Posterior cingulate gyrus (tissue), 11 donors: ENCODE data around the gene TBX6.
A peak's percentile ranks its signal among the peaks of the same experiment; 100 is the strongest.
"Not testable (repeated sequence)": the region's sequence is repeated elsewhere in the genome, so short reads cannot be mapped to it uniquely, and the experiment has no call there.

ENCODE experiments used
- DNase-seq, 10 donors: peaks; one replicate each; pipeline versions ENCODE4 v3.0.0 to v3.0.0-alpha.2; 2020 to 2021; ENCODE audit warnings: mixed read lengths in 3 of 10
- intact Hi-C: fragments of 100-400 bp; cut with DNase I; formaldehyde crosslinking; loops from one replicate; pipeline ENCODE4 v1.15.1; 2023

Gene TBX6

GRCh38 chr16:30114833-30115232, 23.1 kb upstream of the TBX6 start:
- DNase-seq, result not testable (repeated sequence)
- intact Hi-C loops, result loop anchor here (1.0 kb wide), 1 partner anchor 36 kb away; no protein-coding TSS in a partner anchor

GRCh38 chr16:30114411-30114810, 22.7 kb upstream of the TBX6 start:
- intact Hi-C loops, result no loop called here
- DNase-seq, result peak in 1 of 10 donors; percentile 67

GRCh38 chr16:30113711-30114333, 22.1 kb upstream of the TBX6 start:
- peak in 1 of 10 donors; percentile 47 for DNase-seq
- intact Hi-C loops, result no loop called here

DNA sequence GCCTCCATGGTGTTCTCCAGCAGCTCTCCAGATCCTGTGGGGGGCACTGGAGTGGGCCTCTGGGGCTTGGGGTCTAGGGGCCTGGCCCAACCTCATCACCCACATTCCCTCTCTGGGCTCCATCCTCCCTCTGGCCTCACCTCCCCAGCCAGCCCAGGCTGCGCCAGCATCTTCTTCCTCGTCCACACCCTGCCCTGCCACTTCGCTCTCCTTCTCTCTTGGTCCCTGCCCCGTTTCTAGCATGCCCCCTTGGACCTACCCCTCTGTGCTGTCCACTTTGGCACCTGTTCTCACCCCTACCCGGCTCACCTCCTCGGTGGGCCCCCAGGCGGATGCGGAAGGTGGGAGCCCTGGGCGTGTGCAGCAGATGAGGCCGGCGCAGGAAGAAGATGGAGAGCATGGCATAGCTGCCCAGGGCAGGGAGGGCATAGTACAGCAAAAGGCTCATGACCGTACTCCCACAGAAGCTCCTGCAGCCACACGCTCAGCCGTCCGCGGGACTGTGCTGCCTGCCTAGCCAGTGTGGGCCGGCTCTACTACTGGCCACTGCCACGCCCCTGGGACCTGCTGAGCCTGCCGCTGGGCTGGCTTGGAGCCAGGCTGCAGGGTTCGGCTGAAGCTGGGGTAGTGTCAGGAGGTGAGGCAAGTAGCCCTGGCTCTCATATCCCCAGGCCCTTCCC, 21.4 kb upstream of the TBX6 start, which contains the start of gene GDPD3:
Gene GDPD3 (minus strand): TSS at position 507 of the 680 bp plus-strand sequence. CDS start 59 bp downstream, at position 448.
- intact Hi-C loops, result no loop called here

DNA sequence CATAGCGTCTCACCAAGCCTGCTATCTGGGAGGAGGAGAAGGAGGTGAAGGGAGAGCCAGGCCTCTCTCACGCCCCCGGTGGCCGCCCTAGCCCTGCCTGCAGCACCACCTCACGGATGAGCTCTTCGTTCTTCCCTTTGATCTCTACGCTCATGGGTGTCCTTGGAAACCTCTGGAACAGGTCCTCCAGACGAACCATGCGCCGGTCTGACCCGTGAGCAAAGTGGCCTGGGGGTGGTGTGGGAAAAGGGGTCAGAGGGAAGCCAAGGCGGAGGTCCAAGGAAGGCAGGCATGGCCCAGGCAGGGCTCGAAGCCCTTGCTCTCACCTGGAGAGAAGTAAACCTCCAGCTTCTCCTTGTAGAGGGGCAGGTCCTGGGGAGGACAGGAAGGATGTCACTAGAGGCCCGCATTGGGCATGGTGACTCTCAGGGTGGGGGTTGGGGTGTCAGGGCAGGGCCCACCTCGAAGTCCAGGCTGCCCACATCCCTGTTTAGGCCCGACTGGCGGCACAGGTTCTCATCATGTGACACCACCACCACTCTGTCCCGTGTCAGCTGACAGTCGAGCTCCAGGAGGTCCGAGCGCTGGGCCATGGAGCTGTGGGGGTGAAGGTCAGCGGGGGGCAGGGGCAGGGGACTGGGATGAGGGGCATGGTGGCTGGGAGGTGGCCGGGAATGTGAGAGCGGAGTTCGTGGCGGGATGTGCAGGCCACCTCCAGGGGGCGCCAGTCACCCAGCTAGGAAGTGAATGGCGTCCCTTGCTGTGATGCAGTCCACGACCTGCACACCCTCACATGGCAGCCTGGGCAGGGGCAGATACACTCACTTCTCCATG, 20.7 kb upstream of the TBX6 start:
- DNase-seq, result peak in 6 of 10 donors; percentile 53 to 93 (median 58)
- intact Hi-C loops, result no loop called here

More for the DNA sequence above, 21.4 kb upstream of the TBX6 start, which contains the start of gene GDPD3:
- peak in 1 of 10 donors; percentile 63 for DNase-seq

DNA sequence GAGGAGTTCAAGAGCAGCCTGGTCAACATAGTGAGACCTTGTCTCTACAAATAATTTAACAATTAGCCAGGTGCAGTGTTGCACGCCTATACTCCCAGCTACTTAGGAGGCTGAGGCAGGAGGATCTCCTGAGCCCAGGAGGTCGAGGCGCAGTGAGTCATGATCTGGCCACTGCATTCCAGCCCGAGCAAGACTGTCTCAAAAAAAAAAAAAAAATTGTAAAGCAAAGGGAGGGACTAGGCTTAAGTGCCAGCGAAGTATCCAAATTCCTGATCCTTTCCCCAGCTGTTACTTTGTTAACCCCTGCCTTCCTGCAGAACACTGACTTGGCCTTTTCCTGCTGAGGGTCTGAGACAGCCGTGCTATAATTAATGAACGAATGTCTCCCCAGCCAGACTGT, 18.9 kb upstream of the TBX6 start:
- DNase-seq, result peak in 1 of 10 donors; percentile 5
- intact Hi-C loops, result no loop called here

DNA sequence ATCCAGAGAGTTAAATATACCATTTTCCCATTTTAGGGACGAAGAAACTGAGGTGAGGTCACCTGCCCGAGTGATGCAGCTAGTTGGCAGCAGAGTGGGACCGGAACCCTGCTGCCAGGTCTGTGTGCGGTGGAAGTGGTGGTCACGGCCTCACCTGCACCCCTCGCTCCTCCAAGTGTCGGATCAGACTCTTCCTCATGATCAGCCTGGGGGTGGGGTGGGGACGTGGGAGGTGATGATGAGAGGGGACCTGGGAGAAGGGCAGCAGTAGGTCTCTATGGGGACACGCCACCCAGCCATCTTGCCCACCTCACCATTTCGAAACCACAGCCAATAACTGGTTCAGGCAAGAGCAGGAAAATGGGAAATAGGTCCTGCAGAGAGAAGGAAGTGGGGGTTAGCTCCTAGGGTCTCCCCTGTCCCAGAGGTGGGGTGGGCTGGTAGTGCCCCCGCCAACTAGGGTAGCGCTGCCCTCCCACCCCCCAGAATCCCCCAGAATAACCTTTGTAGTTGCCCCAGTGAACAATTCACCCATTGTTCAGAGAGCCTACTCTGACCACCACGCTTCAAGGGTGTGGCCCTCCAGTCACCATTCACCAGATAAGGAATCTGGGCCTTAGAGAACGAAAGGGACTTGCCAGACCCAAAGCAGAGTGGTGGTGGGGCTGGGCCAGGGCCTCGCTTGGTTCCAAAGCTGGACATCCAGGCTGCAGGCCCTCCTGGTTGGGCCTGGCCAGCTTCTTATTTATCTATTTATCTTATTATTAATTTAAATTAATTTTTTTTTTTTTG, 16.5 kb upstream of the TBX6 start:
- DNase-seq, result peak in 1 of 10 donors; percentile 29
- intact Hi-C loops, result no loop called here

- intact Hi-C loops, result no loop called here
- peak in 2 of 10 donors; percentile 59 to 70 for DNase-seq
These were observed 12.8 kb upstream of the TBX6 start for GRCh38 chr16:30104492-30104891.

- DNase-seq, result no peak
- intact Hi-C loops, result no loop called here
These were observed 12.4 kb upstream of the TBX6 start for GRCh38 chr16:30104090-30104489.

- DNase-seq, result peak in 1 of 10 donors; percentile 49
These were observed 5.3 kb upstream of the TBX6 start for GRCh38 chr16:30096862-30097563.

GRCh38 chr16:30096105-30096861, 4.6 kb upstream of the TBX6 start, which contains the start of gene YPEL3:
TSS of gene YPEL3 (minus strand) at chr16:30096213. CDS start at chr16:30095482, 731 bp downstream.
- peak; percentile 79 to 99 (median 93) for DNase-seq
- intact Hi-C loops, result loop anchor here (1.0 to 10.0 kb wide), 2 partner anchors 26 to 429 kb away; partner anchors contain the start of gene ZNF768

More at GRCh38 chr16:30096862-30097563, 5.3 kb upstream of the TBX6 start:
- intact Hi-C loops, result loop anchor here (1.0 to 10.0 kb wide), 2 partner anchors 25 to 428 kb away; partner anchors contain the start of gene ZNF768

- intact Hi-C loops, result loop anchor here (1.0 to 10.0 kb wide), 2 partner anchors 27 to 429 kb away; partner anchors contain the start of gene ZNF768
- peak in 5 of 10 donors; percentile 25 to 86 (median 67) for DNase-seq
These were observed 3.7 kb upstream of the TBX6 start for GRCh38 chr16:30095166-30096078.

GRCh38 chr16:30094541-30095165, 2.9 kb upstream of the TBX6 start:
- intact Hi-C loops, result loop anchor here (10.0 kb wide), 1 partner anchor 430 kb away; the partner anchor contains the start of gene ZNF768
- peak in 1 of 10 donors; percentile 31 for DNase-seq

GRCh38 chr16:30092373-30093010, 768 bp upstream of the TBX6 start:
- intact Hi-C loops, result loop anchor here (1.0 to 10.0 kb wide), 2 partner anchors 31 to 432 kb away; partner anchors contain the start of genes MAPK3 and ZNF768
- DNase-seq, result peak in 8 of 10 donors; percentile 49 to 94 (median 61)

- DNase-seq, result peak in 3 of 10 donors; percentile 62 to 77 (median 67)
- intact Hi-C loops, result loop anchor here (10.0 kb wide), 1 partner anchor 434 kb away; the partner anchor contains the start of gene ZNF768
These were observed 953 bp downstream of the TBX6 start for GRCh38 chr16:30090610-30091331.
